GM12874 (cell line): ENCODE data around the gene OR6K2.

Experiments used
- TF ChIP-seq, protein P1 (sequence below): IDR thresholded peaks from 2 replicates; pipeline ENCODE4 v1.5.1; 2011; ENCODE audit warnings: low read depth, mild to moderate bottlenecking, control low read depth, low read length, moderate library complexity; ENCODE audit not compliant: insufficient read depth

Gene OR6K2

GRCh38 chr1:158700552-158700951 is at the start of gene OR6K2:
TSS of gene OR6K2 (minus strand) at chr1:158700652. CDS start at chr1:158700652, 0 bp downstream.
- TF ChIP-seq, protein P1, sequence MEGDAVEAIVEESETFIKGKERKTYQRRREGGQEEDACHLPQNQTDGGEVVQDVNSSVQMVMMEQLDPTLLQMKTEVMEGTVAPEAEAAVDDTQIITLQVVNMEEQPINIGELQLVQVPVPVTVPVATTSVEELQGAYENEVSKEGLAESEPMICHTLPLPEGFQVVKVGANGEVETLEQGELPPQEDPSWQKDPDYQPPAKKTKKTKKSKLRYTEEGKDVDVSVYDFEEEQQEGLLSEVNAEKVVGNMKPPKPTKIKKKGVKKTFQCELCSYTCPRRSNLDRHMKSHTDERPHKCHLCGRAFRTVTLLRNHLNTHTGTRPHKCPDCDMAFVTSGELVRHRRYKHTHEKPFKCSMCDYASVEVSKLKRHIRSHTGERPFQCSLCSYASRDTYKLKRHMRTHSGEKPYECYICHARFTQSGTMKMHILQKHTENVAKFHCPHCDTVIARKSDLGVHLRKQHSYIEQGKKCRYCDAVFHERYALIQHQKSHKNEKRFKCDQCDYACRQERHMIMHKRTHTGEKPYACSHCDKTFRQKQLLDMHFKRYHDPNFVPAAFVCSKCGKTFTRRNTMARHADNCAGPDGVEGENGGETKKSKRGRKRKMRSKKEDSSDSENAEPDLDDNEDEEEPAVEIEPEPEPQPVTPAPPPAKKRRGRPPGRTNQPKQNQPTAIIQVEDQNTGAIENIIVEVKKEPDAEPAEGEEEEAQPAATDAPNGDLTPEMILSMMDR: no peak

- TF ChIP-seq, protein P1: no peak
Measured at GRCh38 chr1:158735848-158736247, 35.4 kb upstream of the OR6K2 start.

- TF ChIP-seq, protein P1: no peak
Measured at GRCh38 chr1:158732524-158732923, 32.1 kb upstream of the OR6K2 start.

DNA sequence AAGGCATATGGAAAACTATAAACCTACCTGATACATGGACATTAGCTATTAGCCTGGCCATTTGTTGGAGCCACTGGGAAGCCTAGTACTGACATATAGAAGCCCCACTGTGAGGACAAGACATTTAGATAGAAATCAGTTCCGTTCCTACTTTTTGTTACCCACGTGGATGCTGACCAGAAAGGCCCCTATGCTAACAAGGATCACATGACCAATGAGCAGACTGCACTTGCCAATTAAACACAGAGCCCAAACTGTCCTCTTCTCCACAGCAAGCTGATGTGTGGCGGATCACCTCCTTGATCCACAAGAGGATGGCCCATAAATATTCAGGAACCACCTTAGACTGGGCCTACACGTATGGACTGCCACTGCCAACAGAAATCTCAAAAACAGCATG is 31.3 kb upstream of the OR6K2 start:
- TF ChIP-seq, protein P1: no peak

DNA sequence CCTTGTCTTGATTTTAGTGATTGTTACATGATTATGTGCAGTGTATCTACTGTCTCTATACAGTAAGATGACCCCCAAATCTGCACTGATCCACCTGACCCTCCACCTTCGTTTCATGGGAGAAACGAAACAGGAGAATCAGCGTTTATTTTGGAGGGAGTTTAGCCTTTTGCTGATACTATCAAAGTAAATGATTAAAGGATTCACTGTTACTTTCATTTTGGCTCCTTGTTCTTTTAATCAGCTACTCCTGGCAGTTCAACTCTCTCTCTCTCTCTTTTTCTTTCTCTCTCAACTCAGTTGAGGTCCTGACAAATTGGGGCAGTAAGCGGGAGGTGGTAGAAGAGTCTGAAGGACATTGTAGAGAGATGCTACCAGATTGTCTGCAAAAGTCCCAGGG is 30.0 kb upstream of the OR6K2 start:
- TF ChIP-seq, protein P1: no peak

GRCh38 chr1:158728510-158729225 is 28.2 kb upstream of the OR6K2 start:
- TF ChIP-seq, protein P1: no peak

DNA sequence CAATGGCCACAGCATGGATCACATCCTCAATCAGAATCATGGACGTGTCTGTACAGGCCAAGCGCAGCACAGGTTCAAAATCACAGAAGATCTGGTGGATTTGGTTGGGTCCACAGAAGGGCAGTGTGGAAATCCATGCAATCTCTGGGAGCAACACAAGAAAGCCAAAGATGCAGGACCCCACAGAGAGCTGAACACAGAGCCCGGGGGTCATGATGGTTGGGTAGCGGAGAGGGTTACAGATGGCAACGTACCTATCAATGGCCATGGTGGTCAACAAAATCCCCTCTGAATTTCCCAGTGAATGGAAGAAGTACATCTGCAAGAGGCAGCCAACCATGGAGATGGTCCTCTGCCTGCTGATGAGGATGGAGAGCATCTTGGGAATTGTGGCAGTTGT is 24.0 kb upstream of the OR6K2 start:
- TF ChIP-seq, protein P1: no peak
